HL-60/S4 treated with retinoic acid at 250 ng/mL for 4 days and 3 days (cell line): ENCODE results near the gene CYP46A1.
"Not testable (repeated sequence)": the region's sequence is repeated elsewhere in the genome, so short reads cannot be mapped to it uniquely, and the experiment has no call there.

ENCODE experiments used
- in situ Hi-C: fragments of 300-500 bp; cut with MboI; formaldehyde crosslinking; loops from 2 replicates; pipeline ENCODE4 v1.7.0; 2022; ENCODE audit warnings: low sequenced_read_pairs

The CYP46A1 gene

GRCh38 chr14:99683619-99684409 is at the start of gene CYP46A1:
Gene CYP46A1 (plus strand): TSS chr14:99684298. CDS start chr14:99684418, 120 bp downstream.
- in situ Hi-C loops, result no loop called here

GRCh38 chr14:99634443-99634842 is 49.7 kb upstream of the CYP46A1 start:
- in situ Hi-C loops, result no loop called here

- in situ Hi-C loops, result no loop called here
Measured at GRCh38 chr14:99635116-99635515, 49.0 kb upstream of the CYP46A1 start.

- in situ Hi-C loops, result no loop called here
Measured at GRCh38 chr14:99636487-99636886, 47.6 kb upstream of the CYP46A1 start.

GRCh38 chr14:99637624-99638023 is 46.5 kb upstream of the CYP46A1 start:
- in situ Hi-C loops, result no loop called here

- in situ Hi-C loops, result not testable (repeated sequence)
Measured at GRCh38 chr14:99642771-99643170, 41.3 kb upstream of the CYP46A1 start.

- in situ Hi-C loops, result no loop called here
Measured at GRCh38 chr14:99643343-99643742, 40.8 kb upstream of the CYP46A1 start.

- in situ Hi-C loops, result no loop called here
Measured at GRCh38 chr14:99644035-99644587, 40.0 kb upstream of the CYP46A1 start.

- in situ Hi-C loops, result no loop called here
Measured at GRCh38 chr14:99644723-99645544, 39.2 kb upstream of the CYP46A1 start, which contains the start of gene HHIPL1. Gene HHIPL1 (plus strand): TSS chr14:99645129. CDS start chr14:99645208, 79 bp downstream.

- in situ Hi-C loops, result no loop called here
Measured at GRCh38 chr14:99645545-99646505, 38.3 kb upstream of the CYP46A1 start.

GRCh38 chr14:99647411-99647810 is 36.7 kb upstream of the CYP46A1 start:
- in situ Hi-C loops, result no loop called here

GRCh38 chr14:99648027-99648784 is 35.9 kb upstream of the CYP46A1 start:
- in situ Hi-C loops, result no loop called here

- in situ Hi-C loops, result no loop called here
Measured at GRCh38 chr14:99649219-99649618, 34.9 kb upstream of the CYP46A1 start.

- in situ Hi-C loops, result no loop called here
Measured at GRCh38 chr14:99649643-99650042, 34.5 kb upstream of the CYP46A1 start.

GRCh38 chr14:99650189-99650588 is 33.9 kb upstream of the CYP46A1 start:
- in situ Hi-C loops, result no loop called here

GRCh38 chr14:99651953-99652746 is 31.9 kb upstream of the CYP46A1 start:
- in situ Hi-C loops, result no loop called here

- in situ Hi-C loops, result no loop called here
Measured at GRCh38 chr14:99654235-99654985, 29.7 kb upstream of the CYP46A1 start.

- in situ Hi-C loops, result no loop called here
Measured at GRCh38 chr14:99655521-99655920, 28.6 kb upstream of the CYP46A1 start.
